ENCODE data around the gene FERMT3.
A peak's percentile ranks its signal among the peaks of the same experiment; 100 is the strongest.

Gene FERMT3

GRCh38 chr11:64249563-64250414, 43.3 kb downstream of the FERMT3 start:
- DNase-seq (ENCODE audit: low read depth), result no peak

GRCh38 chr11:64250415-64251015, 44.0 kb downstream of the FERMT3 start:
- DNase-seq (ENCODE audit: low read depth), result no peak

GRCh38 chr11:64251016-64251752, 44.7 kb downstream of the FERMT3 start, which contains the start of gene PLCB3:
Gene PLCB3 (plus strand): TSS chr11:64251530. CDS start chr11:64251650, 120 bp downstream.
- DNase-seq (ENCODE audit: low read depth), result no peak

GRCh38 chr11:64251753-64252002, 45.2 kb downstream of the FERMT3 start:
- DNase-seq (ENCODE audit: low read depth), result no peak

- no peak for DNase-seq (ENCODE audit: low read depth)
Observed at GRCh38 chr11:64252003-64252872, 45.7 kb downstream of the FERMT3 start.

- DNase-seq (ENCODE audit: low read depth), result no peak
Observed at GRCh38 chr11:64253043-64253442, 46.5 kb downstream of the FERMT3 start.

GRCh38 chr11:64253481-64253880, 47.0 kb downstream of the FERMT3 start:
- DNase-seq (ENCODE audit: low read depth), result no peak

GRCh38 chr11:64254326-64254725, 47.8 kb downstream of the FERMT3 start:
- no peak for DNase-seq (ENCODE audit: low read depth)

GRCh38 chr11:64255135-64256128, 48.9 kb downstream of the FERMT3 start:
- DNase-seq (ENCODE audit: low read depth), result no peak

- DNase-seq (ENCODE audit: low read depth), result no peak
Observed at GRCh38 chr11:64256300-64256699, 49.8 kb downstream of the FERMT3 start.

GRCh38 chr11:64258356-64258755, 51.8 kb downstream of the FERMT3 start:
- no peak for DNase-seq (ENCODE audit: low read depth)

GRCh38 chr11:64258946-64259532, 52.5 kb downstream of the FERMT3 start:
- no peak for DNase-seq (ENCODE audit: low read depth)

GRCh38 chr11:64259533-64260067, 53.1 kb downstream of the FERMT3 start:
- no peak for DNase-seq (ENCODE audit: low read depth)

- DNase-seq (ENCODE audit: low read depth), result no peak
Observed at GRCh38 chr11:64260147-64260708, 53.7 kb downstream of the FERMT3 start.

GRCh38 chr11:64261556-64262080, 55.1 kb downstream of the FERMT3 start:
- no peak for DNase-seq (ENCODE audit: low read depth)

- DNase-seq (ENCODE audit: low read depth), result no peak
Observed at GRCh38 chr11:64262271-64263002, 55.9 kb downstream of the FERMT3 start.

- peak; percentile 81 for DNase-seq (ENCODE audit: low read depth)
Observed at GRCh38 chr11:64263021-64263946, 56.8 kb downstream of the FERMT3 start.

GRCh38 chr11:64263947-64264317, 57.4 kb downstream of the FERMT3 start:
- no peak for DNase-seq (ENCODE audit: low read depth)
